Hepatocyte (in vitro differentiated cells): ENCODE data around the gene KCNJ5. TPM values are rescaled to one million over a fixed set of nuclear protein-coding genes. Genes with fewer than 3 reads are reported as not detected.

Experiments used
- DNase-seq: peaks from one replicate; pipeline ENCODE4 v3.0.0-alpha.2; 2016; ENCODE audit warnings: low spot score
- H2AFZ ChIP-seq: fragments of 200-600 bp; sonication (generic); 2 replicates; pipeline ENCODE4 v1.6.0; 2016; ENCODE audit warnings: antibody characterized with exemption, mild to moderate bottlenecking
- H3K27ac ChIP-seq: fragments of 200-600 bp; sonication (generic); 2 replicates; pipeline ENCODE4 v1.5.1; 2016; ENCODE audit warnings: mild to moderate bottlenecking
- H3K27me3 ChIP-seq: fragments of 200-600 bp; sonication (generic); 2 replicates; pipeline ENCODE4 v1.6.1; 2016
- H3K36me3 ChIP-seq: fragments of 200-600 bp; sonication (generic); replicated peaks from 2 replicates; pipeline ENCODE4 v1.5.1; 2016; ENCODE audit warnings: low read depth; ENCODE audit not compliant: insufficient read depth
- H3K4me1 ChIP-seq: fragments of 200-600 bp; sonication (generic); 2 replicates; pipeline ENCODE4 v1.5.1; 2016; ENCODE audit warnings: mild to moderate bottlenecking, moderate library complexity; ENCODE audit not compliant: insufficient read depth
- H3K4me2 ChIP-seq: fragments of 200-600 bp; sonication (generic); 2 replicates; pipeline ENCODE4 v1.6.0; 2016
- H3K4me3 ChIP-seq: fragments of 200-600 bp; sonication (generic); 2 replicates; pipeline ENCODE4 v1.5.1; 2016; ENCODE audit warnings: mild to moderate bottlenecking
- H3K79me2 ChIP-seq: fragments of 200-600 bp; sonication (generic); 2 replicates; pipeline ENCODE4 v1.6.0; 2017; ENCODE audit warnings: mild to moderate bottlenecking
- H3K9me2 ChIP-seq: fragments of 200-600 bp; sonication (generic); replicated peaks from 2 replicates; pipeline ENCODE4 v1.6.0; 2017; ENCODE audit warnings: mild to moderate bottlenecking; ENCODE audit not compliant: insufficient read depth
- H3K9me3 ChIP-seq: fragments of 200-600 bp; sonication (generic); 2 replicates; pipeline ENCODE4 v1.5.1; 2016; ENCODE audit warnings: low read depth, mild to moderate bottlenecking
- H4K20me1 ChIP-seq: fragments of 200-600 bp; sonication (generic); 2 replicates; pipeline ENCODE4 v1.6.0; 2016; ENCODE audit warnings: mild to moderate bottlenecking; ENCODE audit not compliant: insufficient read depth, poor library complexity, severe bottlenecking
- EZH2 ChIP-seq: fragments of 200-600 bp; sonication (generic); IDR thresholded peaks from 2 replicates; pipeline ENCODE4 v1.6.1; 2016; ENCODE audit warnings: antibody characterized with exemption, mild to moderate bottlenecking, borderline replicate concordance
- EZH2phosphoT487 ChIP-seq: fragments of 200-600 bp; sonication (generic); IDR thresholded peaks from one replicate; pipeline ENCODE4 v1.6.1; 2018; ENCODE audit warnings: antibody characterized with exemption, mild to moderate bottlenecking, low read depth, moderate library complexity; ENCODE audit not compliant: unreplicated experiment, severe bottlenecking
- WGBS: methylation state at CpG from one replicate; pipeline ENCODE4 v1.1.6; 2016; ENCODE audit warnings: low lambda C conversion rate; ENCODE audit errors: missing lambda C conversion rate; 5-methylcytosine and 5-hydroxymethylcytosine counted together
- polyA plus RNA-seq: library from polyadenylated mRNA; unstranded; fragments of >200 nt; fragmentation: Nextera tagmentation; extraction: Ambion mirVana; gene quantifications from 2 replicates; pipeline ENCODE4 v1.2.1, GENCODE V29; 2016
- total RNA-seq: library from RNA; depleted of rRNA; stranded (reverse); fragments of >200 nt; gene quantifications from 2 replicates; pipeline ENCODE4 v1.2.3, GENCODE V29; 2014
- TF ChIP-seq, protein P1 (sequence below): fragments of 200-600 bp; sonication (generic); IDR thresholded peaks from 2 replicates; pipeline ENCODE4 v1.5.1; 2016; ENCODE audit warnings: antibody characterized with exemption, mild to moderate bottlenecking; ENCODE audit not compliant: poor library complexity

The KCNJ5 gene
- total and polyA plus RNA-seq, 2 experiments from 2014 or later, result 1.00 to 1.2 TPM

DNA sequence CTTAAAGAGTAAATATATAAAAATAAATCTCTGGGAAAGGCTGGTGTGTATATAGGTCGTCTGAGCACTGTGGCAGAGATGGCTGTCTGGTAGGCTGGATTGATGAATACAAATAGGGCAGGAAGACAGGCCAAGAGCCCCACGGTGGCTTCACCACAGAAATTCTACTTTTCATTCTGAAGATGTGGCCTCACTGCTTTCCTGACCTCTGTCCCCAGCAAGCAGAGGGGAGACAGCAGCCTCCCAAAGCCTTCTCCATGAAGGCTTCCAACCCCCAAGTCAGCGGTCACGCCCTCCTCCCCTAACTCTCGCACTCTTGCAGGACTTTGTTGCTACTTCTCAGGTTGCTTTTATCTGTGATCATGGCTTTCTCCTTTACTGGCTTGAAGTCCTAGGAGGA, 13.4 kb upstream of the KCNJ5 start:
- H3K9me2 ChIP-seq, result no peaks in the 10 kb centered on the region
- WGBS, result 85% methylated on average over 5 of the region's 5 CpGs
- H3K27me3 ChIP-seq, result peaks cover 19% of the 10 kb centered on the region
- TF ChIP-seq EZH2, result no peak
- TF ChIP-seq EZH2phosphoT487, result no peak
- TF ChIP-seq, protein P1, sequence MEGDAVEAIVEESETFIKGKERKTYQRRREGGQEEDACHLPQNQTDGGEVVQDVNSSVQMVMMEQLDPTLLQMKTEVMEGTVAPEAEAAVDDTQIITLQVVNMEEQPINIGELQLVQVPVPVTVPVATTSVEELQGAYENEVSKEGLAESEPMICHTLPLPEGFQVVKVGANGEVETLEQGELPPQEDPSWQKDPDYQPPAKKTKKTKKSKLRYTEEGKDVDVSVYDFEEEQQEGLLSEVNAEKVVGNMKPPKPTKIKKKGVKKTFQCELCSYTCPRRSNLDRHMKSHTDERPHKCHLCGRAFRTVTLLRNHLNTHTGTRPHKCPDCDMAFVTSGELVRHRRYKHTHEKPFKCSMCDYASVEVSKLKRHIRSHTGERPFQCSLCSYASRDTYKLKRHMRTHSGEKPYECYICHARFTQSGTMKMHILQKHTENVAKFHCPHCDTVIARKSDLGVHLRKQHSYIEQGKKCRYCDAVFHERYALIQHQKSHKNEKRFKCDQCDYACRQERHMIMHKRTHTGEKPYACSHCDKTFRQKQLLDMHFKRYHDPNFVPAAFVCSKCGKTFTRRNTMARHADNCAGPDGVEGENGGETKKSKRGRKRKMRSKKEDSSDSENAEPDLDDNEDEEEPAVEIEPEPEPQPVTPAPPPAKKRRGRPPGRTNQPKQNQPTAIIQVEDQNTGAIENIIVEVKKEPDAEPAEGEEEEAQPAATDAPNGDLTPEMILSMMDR, result no peak
- H4K20me1 ChIP-seq, result no peaks in the 10 kb centered on the region
- no peak overlapping the region for H3K4me3 ChIP-seq
- no peaks in the 10 kb centered on the region for H3K4me1 ChIP-seq
- H3K36me3 ChIP-seq, result no peaks in the 10 kb centered on the region
- no peak overlapping the region for H3K4me2 ChIP-seq
- no peaks in the 10 kb centered on the region for H3K9me3 ChIP-seq
- H2AFZ ChIP-seq, result no peak overlapping the region
- DNase-seq, result no peak
- no peaks in the 10 kb centered on the region for H3K79me2 ChIP-seq
- H3K27ac ChIP-seq, result no peak overlapping the region

DNA sequence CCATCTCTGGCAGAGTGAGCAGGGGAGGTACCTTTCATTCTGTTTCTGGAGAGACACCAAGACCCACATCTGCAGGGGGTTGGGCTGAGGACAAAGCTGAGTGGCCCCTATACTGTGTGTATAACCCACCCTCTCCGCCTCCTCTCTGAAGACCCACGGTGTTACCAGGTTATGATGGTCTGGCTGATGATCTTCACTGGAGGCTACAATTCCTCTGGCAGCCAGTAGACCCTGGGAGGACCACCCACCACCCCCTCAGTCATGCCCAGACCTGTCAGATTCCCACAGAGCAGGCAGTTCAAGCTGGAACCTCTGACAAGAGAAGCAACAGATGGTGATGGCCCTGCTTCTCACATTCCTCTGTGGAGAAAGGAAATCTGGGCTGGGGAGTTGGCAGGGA, 12.7 kb upstream of the KCNJ5 start:
- no peak overlapping the region for H3K27ac ChIP-seq
- H3K9me3 ChIP-seq, result no peaks in the 10 kb centered on the region
- no peak overlapping the region for H3K4me3 ChIP-seq
- peaks cover 14% of the 10 kb centered on the region for H3K27me3 ChIP-seq
- TF ChIP-seq EZH2phosphoT487 (no peak), EZH2 (no peak)
- no peak overlapping the region for H3K4me2 ChIP-seq
- no peaks in the 10 kb centered on the region for H3K79me2 ChIP-seq
- WGBS, result 93% methylated on average over 2 of the region's 2 CpGs
- H2AFZ ChIP-seq, result no peak overlapping the region
- H4K20me1 ChIP-seq, result no peaks in the 10 kb centered on the region
- H3K36me3 ChIP-seq, result no peaks in the 10 kb centered on the region
- H3K4me1 ChIP-seq, result no peaks in the 10 kb centered on the region
- DNase-seq, result no peak
- no peaks in the 10 kb centered on the region for H3K9me2 ChIP-seq

DNA sequence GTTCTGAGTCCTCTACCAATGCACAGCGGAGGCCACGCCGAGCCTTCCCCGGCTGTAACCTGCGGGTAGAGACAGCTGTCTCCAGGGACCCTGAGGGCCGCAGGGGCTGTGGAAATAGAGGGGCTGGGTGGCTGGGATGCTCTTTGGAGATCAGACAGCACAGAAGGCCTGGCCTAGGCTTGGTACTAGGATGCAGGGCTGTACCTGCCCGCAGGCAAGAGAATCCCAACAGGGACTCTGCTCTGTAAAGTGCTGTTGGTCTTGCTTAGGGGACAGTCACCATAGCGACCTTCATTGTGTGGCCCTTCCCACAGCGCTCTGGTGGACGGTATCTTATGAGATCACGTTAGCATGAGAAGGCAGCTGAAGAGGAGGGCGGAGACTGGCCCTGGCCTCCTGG, 11.3 kb upstream of the KCNJ5 start:
- Histone ChIP-seq H2AFZ (no peak overlapping the region), H3K4me3 (no peak overlapping the region), H3K27ac (no peak overlapping the region), H3K9me2 (no peaks in the 10 kb centered on the region), H3K27me3 (peaks cover 12% of the 10 kb centered on the region), H3K36me3 (no peaks in the 10 kb centered on the region), H3K9me3 (no peaks in the 10 kb centered on the region), H3K4me2 (no peak overlapping the region), H3K79me2 (no peaks in the 10 kb centered on the region), H3K4me1 (no peaks in the 10 kb centered on the region), H4K20me1 (no peaks in the 10 kb centered on the region)
- 86% methylated on average over 12 of the region's 12 CpGs for WGBS
- TF ChIP-seq EZH2phosphoT487, result no peak
- TF ChIP-seq, protein P1, result no peak
- no peak for TF ChIP-seq EZH2
- no peak for DNase-seq

DNA sequence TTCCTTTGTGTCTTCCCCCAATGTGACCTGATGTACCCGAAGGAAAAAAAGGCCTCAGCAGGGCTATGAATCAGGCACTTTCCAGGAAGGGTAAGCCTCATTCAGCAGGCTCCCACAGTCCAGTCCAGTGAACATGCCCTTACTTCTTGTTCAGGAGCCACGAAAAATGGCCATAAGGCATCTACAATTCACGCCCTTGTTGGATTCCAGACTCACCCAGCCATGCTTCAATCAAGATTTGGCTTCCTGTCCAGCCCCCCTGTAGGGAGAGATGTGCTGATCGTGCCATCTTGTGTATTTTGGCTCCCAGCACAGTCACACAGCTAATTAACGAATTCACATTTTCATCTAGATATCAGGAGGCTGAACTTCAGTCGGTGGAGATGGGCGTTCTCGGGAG, 9.9 kb upstream of the KCNJ5 start:
- Histone ChIP-seq H3K27me3 (peaks cover 9% of the 10 kb centered on the region), H3K9me3 (no peaks in the 10 kb centered on the region), H3K4me1 (no peaks in the 10 kb centered on the region), H3K4me3 (no peak overlapping the region), H3K9me2 (no peaks in the 10 kb centered on the region), H3K4me2 (no peak overlapping the region), H4K20me1 (no peaks in the 10 kb centered on the region), H2AFZ (no peak overlapping the region), H3K36me3 (no peaks in the 10 kb centered on the region), H3K79me2 (no peaks in the 10 kb centered on the region), H3K27ac (no peak overlapping the region)
- DNase-seq, result no peak
- TF ChIP-seq EZH2phosphoT487 (no peak), EZH2 (no peak)
- TF ChIP-seq, protein P1, result no peak
- WGBS, result 88% methylated on average over 8 of the region's 8 CpGs
